ENCODE measurements around the gene ATP5F1E.

ATP5F1E gene

DNA sequence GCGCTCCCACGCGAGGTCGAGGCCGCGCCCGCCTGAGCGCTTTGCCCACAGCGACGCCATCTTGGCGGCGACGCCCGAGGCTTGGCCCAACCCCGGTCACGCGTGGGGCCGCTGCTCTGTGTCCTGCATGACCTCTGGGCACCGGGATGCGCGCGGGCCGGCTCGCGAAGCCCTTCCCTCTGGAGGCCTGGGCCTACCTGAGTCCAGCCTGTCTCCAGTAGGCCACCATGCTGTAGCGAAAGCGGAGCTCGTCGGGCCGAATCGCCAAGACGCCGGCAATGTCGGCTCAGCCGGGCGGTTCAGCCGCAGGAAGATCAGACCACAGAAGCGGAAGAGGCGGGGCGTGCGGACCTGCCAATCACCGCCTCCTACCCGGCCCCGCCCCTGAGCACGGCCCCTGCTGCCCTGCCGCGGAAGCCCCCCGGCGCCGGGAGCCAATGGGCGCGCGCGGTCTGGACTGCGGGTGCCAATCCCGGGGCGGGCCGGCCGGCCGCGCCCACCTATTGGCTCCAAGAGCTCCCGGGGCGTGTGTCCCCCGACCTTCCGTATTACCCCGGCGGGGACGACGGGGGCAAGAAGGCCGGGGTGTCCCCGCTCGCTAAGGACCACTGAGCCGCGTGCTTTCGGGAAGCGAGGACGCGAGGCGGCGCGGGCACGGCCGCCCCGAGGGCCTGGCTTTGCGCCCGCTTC is at the start of gene ATP5F1E:
TSS of gene ATP5F1E (minus strand) at position 313 of the 690 bp plus-strand sequence. CDS start at position 229, 84 bp downstream.
- peak; percentile 90 to 94 (median 94) for DNase-seq (ENCODE audit: low read depth in 3 of 3)

DNA sequence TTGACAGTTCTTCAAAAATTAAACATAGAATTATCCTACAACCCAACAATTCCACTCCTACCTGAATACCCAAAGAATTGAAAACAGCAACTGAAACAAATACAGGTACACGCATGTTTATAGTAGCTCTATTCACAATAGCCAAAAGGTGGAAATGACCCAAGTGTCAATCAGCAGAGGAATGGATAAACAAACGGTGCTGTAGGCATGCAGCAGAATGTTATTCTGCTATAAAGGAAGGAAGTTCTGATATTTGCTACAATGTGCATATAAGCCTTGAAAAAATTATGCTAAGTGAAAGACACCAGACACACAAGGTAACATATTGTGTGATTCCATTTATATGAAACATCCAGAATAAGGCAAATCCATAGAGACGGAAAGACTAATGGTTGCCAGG is 48.9 kb upstream of the ATP5F1E start:
- DNase-seq (ENCODE audit: low read depth in 3 of 3) = no peak

DNA sequence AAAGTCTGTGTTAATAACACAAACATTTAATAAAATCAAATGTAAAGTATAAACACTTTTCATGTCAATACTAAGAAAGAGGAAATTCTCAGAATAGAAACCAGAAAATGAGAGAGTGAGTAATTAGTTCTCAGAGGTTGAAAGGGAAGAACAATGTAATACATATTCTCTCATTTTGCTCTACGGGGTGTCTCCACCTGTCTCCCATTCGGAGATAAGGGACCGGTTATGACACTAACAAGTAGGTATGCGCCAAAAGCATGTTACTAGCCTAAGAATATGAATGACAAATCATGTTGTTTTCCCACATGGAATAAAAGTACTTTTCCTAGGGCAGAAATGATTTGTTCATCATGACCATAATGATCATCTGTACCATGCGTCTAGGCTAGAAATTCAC is 46.1 kb upstream of the ATP5F1E start:
- no peak for DNase-seq (ENCODE audit: low read depth in 3 of 3)

DNA sequence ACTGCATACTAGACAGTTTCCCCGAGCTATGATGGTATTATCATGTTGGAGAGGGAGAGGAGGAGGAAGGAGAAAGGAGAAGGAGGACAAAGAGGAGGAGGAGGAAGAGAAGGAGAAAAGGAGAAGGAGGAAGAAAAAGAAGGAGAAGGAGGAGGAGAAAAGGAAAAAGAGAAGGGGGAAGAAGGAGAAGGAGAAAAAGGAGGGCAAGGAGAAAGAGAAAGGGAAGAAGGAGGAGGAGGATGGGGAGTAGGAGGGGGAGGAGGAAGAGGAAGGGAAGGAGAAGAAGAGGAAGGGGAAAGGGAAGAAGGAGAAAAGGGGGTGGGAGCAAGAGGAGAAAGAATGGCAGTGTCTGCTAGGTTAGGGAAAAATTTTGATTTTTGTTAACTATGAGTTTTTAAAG is 45.6 kb upstream of the ATP5F1E start:
- DNase-seq (ENCODE audit: low read depth in 3 of 3) = no peak

DNA sequence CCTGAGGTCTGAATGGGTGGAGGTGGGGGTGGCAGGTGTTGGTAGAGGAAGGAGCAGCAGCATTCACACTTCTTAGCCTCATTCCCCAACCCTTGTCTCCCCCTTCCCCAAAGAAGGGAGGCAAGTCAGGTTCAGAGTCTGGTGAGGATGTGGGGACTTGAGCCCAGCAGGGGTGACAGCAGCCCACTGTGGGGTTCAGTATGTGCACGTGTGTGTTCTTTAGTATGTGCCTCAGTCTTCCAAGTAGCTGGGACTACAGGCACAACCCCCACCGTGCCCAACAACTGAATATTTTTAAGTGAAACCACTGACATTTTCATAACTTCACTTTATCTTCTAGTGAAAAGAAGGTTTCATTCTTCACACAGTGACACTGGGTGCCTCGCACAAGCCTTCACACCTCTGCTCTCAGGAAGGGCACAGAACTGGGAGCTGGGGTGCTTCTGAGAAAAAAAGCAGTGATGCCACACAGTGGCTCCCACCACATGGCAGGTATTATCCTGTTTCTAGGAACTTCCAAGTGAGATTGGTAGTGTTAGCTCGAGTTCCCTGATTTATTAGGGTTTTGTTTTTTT is 43.9 kb upstream of the ATP5F1E start:
- no peak for DNase-seq (ENCODE audit: low read depth in 3 of 3)

DNA sequence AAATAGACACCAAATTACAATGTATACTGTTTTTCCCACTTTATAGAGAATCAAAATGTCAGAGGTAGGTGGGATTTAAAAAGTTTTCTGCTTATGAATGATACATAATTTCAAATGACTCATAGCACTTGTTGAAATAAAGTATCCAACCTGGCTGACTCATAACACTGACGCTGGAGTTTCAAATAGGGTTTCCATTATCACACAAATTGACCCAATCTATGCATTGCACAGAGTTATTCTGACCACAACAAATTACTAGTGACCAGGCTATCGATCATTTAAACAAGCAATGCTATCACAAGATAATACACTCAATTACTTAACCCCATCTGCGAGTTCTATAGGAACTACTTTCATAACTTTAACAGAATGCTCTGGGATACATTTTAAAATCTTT is 42.3 kb upstream of the ATP5F1E start:
- no peak for DNase-seq (ENCODE audit: low read depth in 3 of 3)

DNA sequence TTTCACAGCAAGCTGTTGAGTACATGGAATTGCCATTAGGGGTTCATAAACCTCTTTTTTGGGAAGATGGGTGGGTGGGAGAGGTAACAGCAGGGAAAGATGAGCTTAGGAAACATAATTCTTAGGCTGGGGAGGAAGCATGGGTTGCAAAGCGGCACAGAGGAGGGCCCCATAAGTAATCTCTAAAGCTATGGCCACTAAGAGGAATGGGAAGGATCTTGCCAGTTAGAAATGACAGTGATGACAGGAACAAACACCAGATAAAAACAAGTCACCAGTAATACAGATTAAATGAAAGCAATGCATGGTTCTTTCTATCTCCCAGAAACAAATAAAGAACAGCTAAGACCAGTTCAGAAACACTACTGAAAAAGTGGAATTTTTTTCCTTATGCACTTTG is 41.4 kb upstream of the ATP5F1E start:
- no peak for DNase-seq (ENCODE audit: low read depth in 3 of 3)

- DNase-seq (ENCODE audit: low read depth in 3 of 3) = no peak
Observed at GRCh38 chr20:59071216-59071615, 39.1 kb upstream of the ATP5F1E start.

- DNase-seq (ENCODE audit: low read depth in 3 of 3) = no peak
Observed at GRCh38 chr20:59069026-59069425, 36.9 kb upstream of the ATP5F1E start.

- no peak for DNase-seq (ENCODE audit: low read depth in 3 of 3)
Observed at GRCh38 chr20:59068534-59068933, 36.4 kb upstream of the ATP5F1E start.

DNA sequence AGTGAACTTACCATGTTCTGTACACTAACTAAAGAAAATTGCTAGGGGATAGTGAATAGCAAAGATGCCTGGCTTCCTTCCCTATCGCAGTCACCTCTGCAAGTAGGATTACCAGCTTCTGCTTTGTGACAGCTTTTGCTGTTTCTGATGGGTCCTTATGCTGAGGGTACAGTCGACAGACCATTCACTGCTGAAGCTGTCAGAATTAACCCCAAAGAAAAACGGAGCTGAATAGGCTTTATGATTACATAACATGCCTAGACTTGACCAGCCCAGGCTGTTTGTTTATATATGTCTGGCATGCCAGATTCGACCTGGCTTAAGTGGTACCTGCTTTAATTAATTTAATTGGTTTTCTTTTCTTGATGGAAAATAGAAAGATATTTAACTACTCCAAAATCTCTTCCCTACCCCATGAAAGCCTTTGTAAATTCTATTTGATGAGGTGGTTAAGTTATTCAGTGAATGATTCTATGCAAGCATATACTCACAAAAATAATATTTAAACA is 32.1 kb upstream of the ATP5F1E start:
- DNase-seq (ENCODE audit: low read depth in 3 of 3) = no peak

DNA sequence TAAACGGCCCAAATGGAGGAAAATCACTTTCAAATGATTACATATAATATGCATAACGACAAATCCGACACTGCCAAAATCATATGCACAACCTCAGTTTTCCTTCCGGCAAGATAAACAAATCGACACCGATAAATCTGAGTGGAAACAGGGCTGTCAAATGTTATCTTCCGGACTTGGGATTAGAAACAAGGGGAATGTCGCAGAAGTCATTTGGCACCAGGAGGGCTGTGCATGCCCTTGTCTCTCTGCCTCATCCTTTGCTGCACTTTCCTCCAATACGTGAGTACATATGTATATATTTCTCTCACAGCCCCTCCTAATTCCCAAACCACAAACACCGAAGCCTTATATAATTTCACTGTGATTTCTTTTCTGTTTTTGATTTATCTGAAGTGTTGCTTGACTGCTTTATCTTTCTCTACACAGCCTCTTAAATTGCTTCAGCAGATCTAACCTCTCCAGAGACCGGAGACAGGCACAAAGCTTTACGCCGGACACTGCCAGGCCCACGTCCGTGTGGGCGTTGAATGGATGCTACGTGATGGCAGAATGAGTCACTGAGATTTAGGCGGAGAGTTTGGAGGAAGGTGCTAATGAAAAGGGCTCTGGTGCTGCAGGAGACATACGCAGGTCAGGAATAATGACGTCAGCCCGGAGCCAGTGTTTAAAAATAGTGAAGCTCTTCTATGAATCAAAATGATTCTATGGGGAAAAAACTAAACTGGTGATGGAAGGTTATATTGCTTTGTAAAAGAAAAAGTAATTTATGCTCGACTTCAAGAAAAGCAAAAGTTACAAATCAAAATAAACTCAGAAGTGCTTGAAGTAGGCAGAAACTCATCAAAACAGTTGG is 31.5 kb upstream of the ATP5F1E start:
- no peak for DNase-seq (ENCODE audit: low read depth in 3 of 3)

- no peak for DNase-seq (ENCODE audit: low read depth in 3 of 3)
Observed at GRCh38 chr20:59062081-59062480, 29.9 kb upstream of the ATP5F1E start.

GRCh38 chr20:59055302-59055701 is 23.2 kb upstream of the ATP5F1E start:
- DNase-seq (ENCODE audit: low read depth in 3 of 3) = no peak

DNA sequence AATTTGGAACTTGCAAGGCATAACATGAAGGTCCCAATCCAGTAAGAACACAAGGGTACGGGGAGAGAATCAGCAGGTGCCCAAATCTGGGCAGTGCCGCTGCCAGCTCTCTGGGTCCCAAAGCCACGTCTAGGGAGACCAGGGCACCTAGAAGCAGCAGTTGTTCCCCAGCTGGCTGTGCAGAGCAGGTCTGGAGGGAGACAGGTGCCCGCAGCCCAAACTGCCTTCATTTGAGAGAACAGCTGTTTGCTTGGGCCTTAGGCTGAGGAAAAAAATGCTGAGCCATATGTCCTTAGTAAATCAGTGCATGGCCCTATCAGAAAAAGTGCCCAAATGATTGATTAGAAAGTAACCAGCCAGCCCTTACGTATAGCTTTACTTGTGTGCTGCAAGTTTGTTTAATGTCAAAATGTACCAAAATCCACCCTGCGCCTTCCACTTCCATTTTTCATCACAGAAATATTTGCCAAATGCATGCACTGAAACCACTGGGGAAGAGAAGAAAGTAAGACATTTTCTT is 19.6 kb upstream of the ATP5F1E start:
- DNase-seq (ENCODE audit: low read depth in 3 of 3) = no peak

- no peak for DNase-seq (ENCODE audit: low read depth in 3 of 3)
Observed at GRCh38 chr20:59050437-59050836, 18.3 kb upstream of the ATP5F1E start.

- DNase-seq (ENCODE audit: low read depth in 3 of 3) = no peak
Observed at GRCh38 chr20:59048681-59049030, 16.5 kb upstream of the ATP5F1E start.

DNA sequence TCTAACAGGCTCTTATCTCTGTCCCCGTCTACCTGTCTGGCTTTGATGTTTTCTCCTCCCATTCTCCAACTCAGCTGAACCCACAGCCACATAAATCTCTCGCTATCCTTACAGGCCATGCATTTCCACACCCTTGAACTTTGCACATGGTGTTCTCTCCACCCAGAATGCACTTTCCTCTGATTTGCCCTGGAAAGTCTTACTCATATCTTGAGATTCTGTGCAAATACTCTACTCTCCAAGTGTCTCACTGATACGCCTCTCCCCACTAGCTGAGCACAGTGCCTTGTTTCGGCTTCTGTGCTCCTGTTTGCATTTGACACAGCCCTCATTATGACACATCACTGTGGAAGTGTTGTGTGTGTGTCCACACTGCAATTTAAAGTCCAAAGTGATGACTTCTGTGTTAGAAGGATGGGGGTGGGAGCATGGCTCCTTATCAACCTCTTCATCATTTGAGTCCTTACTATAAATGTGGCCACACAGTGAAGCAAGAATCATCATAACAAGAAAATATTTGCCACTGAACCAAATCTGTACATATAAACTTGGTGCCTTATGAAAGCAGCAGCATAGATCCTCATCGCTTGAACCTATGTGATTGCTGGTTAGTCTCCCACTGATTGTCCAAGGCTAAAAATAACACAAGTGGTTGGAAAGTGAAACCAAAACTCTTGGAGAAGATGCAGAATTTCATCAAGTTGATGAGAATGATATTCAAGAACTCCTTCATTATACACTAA is 16.0 kb upstream of the ATP5F1E start:
- no peak for DNase-seq (ENCODE audit: low read depth in 3 of 3)

GRCh38 chr20:59046862-59047261 is 14.7 kb upstream of the ATP5F1E start:
- DNase-seq (ENCODE audit: low read depth in 3 of 3) = no peak

DNA sequence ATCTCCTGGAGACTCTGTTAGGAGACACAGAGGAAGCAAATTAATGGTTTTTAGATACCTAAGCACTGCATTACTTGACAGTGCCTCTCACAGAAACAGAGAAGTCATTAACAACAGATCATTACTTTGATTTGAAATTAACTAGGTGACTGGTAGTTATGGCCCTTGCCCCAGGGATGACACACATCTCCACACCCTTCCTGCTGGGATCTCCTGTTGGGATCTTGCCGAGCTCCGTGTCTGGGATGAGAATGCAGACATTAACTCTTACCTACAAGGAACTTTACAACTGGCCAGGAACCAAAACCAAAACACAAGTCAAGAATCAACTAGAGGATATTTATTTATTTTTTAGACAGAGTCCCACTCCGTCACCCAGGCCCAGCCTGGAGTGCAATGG is 12.7 kb upstream of the ATP5F1E start:
- no peak for DNase-seq (ENCODE audit: low read depth in 3 of 3)

GRCh38 chr20:59044295-59044694 is 12.2 kb upstream of the ATP5F1E start:
- DNase-seq (ENCODE audit: low read depth in 3 of 3) = no peak

GRCh38 chr20:59043698-59044097 is 11.6 kb upstream of the ATP5F1E start:
- no peak for DNase-seq (ENCODE audit: low read depth in 3 of 3)

All from stimulated activated CD4-positive, alpha-beta T cell treated with anti-CD3 and anti-CD28 coated beads, TNF-alpha, amount 100 ng/mL, for 48 hours (primary cell).